GM23338 (cell line): Measurements from ENCODE around the gene OS9. TPM values are rescaled to one million over a fixed set of nuclear protein-coding genes. Genes with fewer than 3 reads are reported as not detected.
A peak's percentile ranks its signal among the peaks of the same experiment; 100 is the strongest.

Experiments
- ATAC-seq: fragments of 200-7000 bp; cut with Tn5 transposase; 3 replicates; pipeline ENCODE4 v1.9.1; 2020
- DNase-seq: peaks from one replicate; pipeline ENCODE4 v3.0.0-alpha.2; 2015; ENCODE audit warnings: low spot score
- H2AFZ ChIP-seq: fragments of 200-600 bp; sonication (generic); 2 replicates; pipeline ENCODE4 v1.8.0; 2016; ENCODE audit warnings: antibody characterized with exemption, mild to moderate bottlenecking, moderate library complexity
- H3F3A ChIP-seq: fragments of 200-600 bp; sonication (generic); replicated peaks from 2 replicates; pipeline ENCODE4 v1.8.0; 2017; ENCODE audit warnings: antibody characterized with exemption, mixed run types, low read depth
- H3K27ac ChIP-seq: fragments of 200-600 bp; sonication (generic); 2 replicates; pipeline ENCODE4 v1.6.1; 2016; ENCODE audit warnings: low read depth
- H3K27me3 ChIP-seq: fragments of 200-600 bp; sonication (generic); 2 replicates; pipeline ENCODE4 v1.8.0; 2016; ENCODE audit warnings: mild to moderate bottlenecking, mixed run types, moderate library complexity; ENCODE audit not compliant: insufficient read depth
- H3K36me3 ChIP-seq: fragments of 200-600 bp; sonication (generic); 2 replicates; pipeline ENCODE4 v1.8.0; 2016; ENCODE audit warnings: mild to moderate bottlenecking; ENCODE audit not compliant: insufficient read depth
- H3K4me1 ChIP-seq: fragments of 200-600 bp; sonication (generic); 2 replicates; pipeline ENCODE4 v1.8.0; 2016; ENCODE audit warnings: mild to moderate bottlenecking, moderate library complexity; ENCODE audit not compliant: insufficient read depth
- H3K4me2 ChIP-seq: fragments of 200-600 bp; sonication (generic); 2 replicates; pipeline ENCODE4 v1.7.1; 2017; ENCODE audit warnings: mixed run types
- H3K4me3 ChIP-seq: fragments of 200-600 bp; sonication (generic); 2 replicates; pipeline ENCODE4 v1.6.1; 2016; ENCODE audit warnings: mixed run types
- H3K79me2 ChIP-seq: fragments of 200-600 bp; sonication (generic); replicated peaks from 2 replicates; pipeline ENCODE4 v1.8.0; 2017; ENCODE audit warnings: mild to moderate bottlenecking; ENCODE audit not compliant: insufficient read depth
- H3K9me2 ChIP-seq: fragments of 200-600 bp; sonication (generic); 2 replicates; pipeline ENCODE4 v1.8.0; 2017; ENCODE audit not compliant: insufficient read depth
- H4K20me1 ChIP-seq: fragments of 200-600 bp; sonication (generic); replicated peaks from 2 replicates; pipeline ENCODE4 v1.8.0; 2017; ENCODE audit warnings: mild to moderate bottlenecking; ENCODE audit not compliant: insufficient read depth
- H3K27ac Mint-ChIP-seq: 2 replicates; pipeline ENCODE4 v1.8.0; 2020; ENCODE audit warnings: inconsistent platforms, mild to moderate bottlenecking, moderate library complexity, mixed read lengths
- H3K27me3 Mint-ChIP-seq: 3 replicates; pipeline ENCODE4 v1.8.0; 2022; ENCODE audit warnings: low read depth, mild to moderate bottlenecking, moderate library complexity, mixed read lengths, inconsistent platforms; ENCODE audit not compliant: insufficient read depth, poor library complexity
- H3K36me3 Mint-ChIP-seq: 3 replicates; pipeline ENCODE4 v1.8.0; 2021; ENCODE audit warnings: low read depth, mild to moderate bottlenecking, inconsistent platforms, moderate library complexity, mixed read lengths
- H3K4me1 Mint-ChIP-seq: 3 replicates; pipeline ENCODE4 v1.8.0; 2020; ENCODE audit warnings: mild to moderate bottlenecking, inconsistent platforms, mixed read lengths
- H3K4me3 Mint-ChIP-seq: 3 replicates; pipeline ENCODE4 v1.8.0; 2021; ENCODE audit warnings: moderate library complexity, mild to moderate bottlenecking, inconsistent platforms, mixed read lengths
- H3K9me3 Mint-ChIP-seq: 3 replicates; pipeline ENCODE4 v1.8.0; 2020; ENCODE audit warnings: moderate library complexity, mild to moderate bottlenecking, inconsistent platforms, mixed read lengths
- CTCF ChIP-seq, 2 experiments: fragments of 200-600 bp in 1 of 2; sonication (generic) in 1 of 2; conservative IDR thresholded peaks; 2 replicates each; pipeline versions ENCODE4 v1.5.1 to v1.6.1; 2016 to 2017; ENCODE audit warnings: antibody characterized with exemption in 2 of 2, low read depth in 2 of 2, mild to moderate bottlenecking in 2 of 2, moderate library complexity in 1 of 2
- EZH2 ChIP-seq: fragments of 200-600 bp; sonication (generic); IDR thresholded peaks from one replicate; pipeline ENCODE4 v1.8.0; 2017; ENCODE audit warnings: antibody characterized with exemption, mild to moderate bottlenecking, low read depth; ENCODE audit not compliant: unreplicated experiment
- JUNB ChIP-seq: IDR thresholded peaks from one replicate; pipeline ENCODE4 v1.6.1; 2016; ENCODE audit warnings: antibody characterized with exemption; ENCODE audit not compliant: unreplicated experiment
- STAT1 ChIP-seq: IDR thresholded peaks from one replicate; pipeline ENCODE4 v1.6.1; 2016; ENCODE audit warnings: antibody characterized with exemption; ENCODE audit not compliant: unreplicated experiment
- ZNF331 ChIP-seq: fragments of 250-450 bp; sonication (Bioruptor Pico); IDR thresholded peaks from 2 replicates; pipeline ENCODE4 v1.5.0; 2020; ENCODE audit warnings: low read depth, mild to moderate bottlenecking, moderate library complexity
- ZNF462 ChIP-seq: fragments of 250-450 bp; sonication (Bioruptor Pico); IDR thresholded peaks from 2 replicates; pipeline ENCODE4 v1.5.0; 2020; ENCODE audit warnings: mild to moderate bottlenecking, moderate library complexity
- polyA plus RNA-seq: library from polyadenylated mRNA; unstranded; fragments of >200 nt; fragmentation: Nextera tagmentation; extraction: Ambion mirVana; gene quantifications from 2 replicates; pipeline ENCODE4 v1.2.1, GENCODE V29; 2016
- total RNA-seq: library from RNA; depleted of rRNA; stranded (reverse); fragments of >200 nt; shearing (Covaris generic); gene quantifications from 2 replicates; pipeline ENCODE4 v1.2.3, GENCODE V29; 2014

OS9 gene
- total and polyA plus RNA-seq, 2 experiments from 2014 or later = 27.5 to 79.7 TPM

- H3K4me3 Mint-ChIP-seq = no peak overlapping the region
- Histone ChIP-seq H3K27me3 (no peaks in the 10 kb centered on the region), H2AFZ (no peak overlapping the region; the same call in 1 of the 2 replicates), H3K4me1 (peaks cover 4% of the 10 kb centered on the region; the same call in 1 of the 2 replicates), H3K27ac (no peak overlapping the region), H3K36me3 (no peaks in the 10 kb centered on the region), H3K79me2 (0 out of 2 replicates have a peak, but pooled peaks cover 4% of the 10 kb centered on the region), H3F3A (no peaks in the 10 kb centered on the region), H4K20me1 (no peaks in the 10 kb centered on the region), H3K4me3 (no peak overlapping the region), H3K9me2 (no peaks in the 10 kb centered on the region; the same call in 1 of the 2 replicates), H3K4me2 (no peak overlapping the region; the same call in 1 of the 2 replicates)
- H3K9me3 Mint-ChIP-seq = peaks cover 8% of the 10 kb centered on the region; the same call in 2 of the 3 replicates
- H3K36me3 Mint-ChIP-seq = peaks cover 11% of the 10 kb centered on the region
- peaks cover 2% of the 10 kb centered on the region for H3K27me3 Mint-ChIP-seq
- ATAC-seq (peak; percentile 16), DNase-seq (peak; percentile 6)
- no peak overlapping the region for H3K27ac Mint-ChIP-seq
- TF ChIP-seq ZNF331 (CRISPR knock-in tag) (no peak), JUNB (no peak), EZH2 (no peak), STAT1 (no peak), CTCF (conservative IDR thresholded peaks at IDR 0.05; ENCODE audit: low read depth in 2 of 2) (no peak), ZNF462 (CRISPR knock-in tag) (no peak)
- H3K4me1 Mint-ChIP-seq = no peaks in the 10 kb centered on the region
These were observed 644 bp upstream of the OS9 start for GRCh38 chr12:57693317-57693658.
